ENCODE data around the gene WHAMM.

- TF ChIP-seq REST (IDR thresholded peaks at IDR 0.05; ENCODE audit: insufficient read depth in 1 of 2, low read depth in 2 of 2, low read length in 2 of 2) (no peak), SIN3A (IDR thresholded peaks at IDR 0.05; ENCODE audit: borderline replicate concordance, insufficient read depth, low read length) (no peak), POLR2AphosphoS5 (IDR thresholded peaks at IDR 0.05; ENCODE audit: low read depth, low read length) (no peak), FOXP2 (optimal IDR thresholded peaks at IDR 0.05; ENCODE audit: borderline replicate concordance, extremely low read depth, extremely low read length, insufficient read depth) (no peak)
These were observed 63.7 kb downstream of the WHAMM start for GRCh38 chr15:82873000-82873680.
